OCI-LY7 (cell line): ENCODE measurements around the gene SPATA2. TPM values are rescaled to one million over a fixed set of nuclear protein-coding genes. Genes with fewer than 3 reads are reported as not detected.

ENCODE experiments used
- BruUV-seq: library from RNA; stranded (reverse); fragments of 400-500 nt; replicated peaks from 2 replicates; lab custom pipeline; 2021; lab: Mats Ljungman, UMichigan
- CTCF ChIA-PET: fragments of 300-600 bp; sonication (Branson Sonifier 250); formaldehyde crosslinking; loops from one replicate; lab custom pipeline; 2022; ENCODE audit warnings: antibody characterized with exemption; ENCODE audit not compliant: unreplicated experiment; lab: Charles Lee
- POLR2A ChIA-PET: fragments of 300-600 bp; sonication (Branson Sonifier 250); formaldehyde crosslinking; loops from one replicate; lab custom pipeline; 2022; ENCODE audit warnings: antibody characterized with exemption; lab: Charles Lee
- DNase-seq: peaks from one replicate; pipeline ENCODE4 v3.0.0-alpha.2; 2015; ENCODE audit warnings: low spot score
- H2AFZ ChIP-seq: fragments of 200-600 bp; sonication (generic), shearing (Covaris generic); 2 replicates; pipeline ENCODE4 v1.6.1; 2014; ENCODE audit warnings: mild to moderate bottlenecking, antibody characterized with exemption, low read length, moderate library complexity
- H3K27ac ChIP-seq: fragments of 200-600 bp; sonication (generic); 2 replicates; pipeline ENCODE4 v1.5.1; 2014; ENCODE audit warnings: mixed run types, low read depth, mild to moderate bottlenecking, moderate library complexity, low read length, inconsistent platforms; ENCODE audit not compliant: poor library complexity, severe bottlenecking
- H3K36me3 ChIP-seq: fragments of 200-600 bp; sonication (generic); 2 replicates; pipeline ENCODE4 v1.6.1; 2014; ENCODE audit warnings: mild to moderate bottlenecking, antibody characterized with exemption, low read length, moderate library complexity, mixed read lengths; ENCODE audit not compliant: insufficient read depth
- H3K4me1 ChIP-seq: fragments of 200-600 bp; sonication (generic); 2 replicates; pipeline ENCODE4 v1.5.1; 2014; ENCODE audit warnings: mild to moderate bottlenecking, low read length; ENCODE audit not compliant: insufficient read depth, poor library complexity, severe bottlenecking
- H3K4me2 ChIP-seq: fragments of 200-600 bp; sonication (generic); 2 replicates; pipeline ENCODE4 v1.6.1; 2014; ENCODE audit warnings: mild to moderate bottlenecking, low read length
- H3K4me3 ChIP-seq: fragments of 200-600 bp; sonication (generic); 2 replicates; pipeline ENCODE4 v1.5.1; 2014; ENCODE audit warnings: mild to moderate bottlenecking, low read depth, low read length; ENCODE audit not compliant: poor library complexity, severe bottlenecking
- H3K79me2 ChIP-seq: fragments of 200-600 bp; sonication (generic); 2 replicates; pipeline ENCODE4 v1.6.1; 2016; ENCODE audit warnings: low read depth, mild to moderate bottlenecking, low read length, moderate library complexity, mixed read lengths; ENCODE audit not compliant: insufficient read depth
- H3K9me2 ChIP-seq: fragments of 200-600 bp; sonication (generic); 2 replicates; pipeline ENCODE4 v1.6.1; 2016; ENCODE audit warnings: mild to moderate bottlenecking, low read length, mixed read lengths; ENCODE audit not compliant: insufficient read depth
- H3K9me3 ChIP-seq: fragments of 200-600 bp; sonication (generic); 2 replicates; pipeline ENCODE4 v1.6.1; 2014; ENCODE audit warnings: mild to moderate bottlenecking, mixed run types, low read length, mixed read lengths
- H4K20me1 ChIP-seq: fragments of 200-600 bp; sonication (generic); 2 replicates; pipeline ENCODE4 v1.6.1; 2014; ENCODE audit warnings: mild to moderate bottlenecking, antibody characterized with exemption, low read length, moderate library complexity, mixed read lengths; ENCODE audit not compliant: insufficient read depth
- CTCF ChIP-seq: fragments of 200-600 bp; sonication (generic); conservative IDR thresholded peaks from 2 replicates; pipeline ENCODE4 v1.5.1; 2014; ENCODE audit warnings: mild to moderate bottlenecking, antibody characterized with exemption, low read length, moderate library complexity, mixed read lengths
- EZH2phosphoT487 ChIP-seq: fragments of 200-600 bp; sonication (generic); IDR thresholded peaks from 2 replicates; pipeline ENCODE4 v1.6.1; 2018; ENCODE audit warnings: low read depth, borderline replicate concordance, mild to moderate bottlenecking, mixed run types, antibody characterized with exemption, low read length, moderate library complexity, mixed read lengths
- intact Hi-C: fragments of 100-400 bp; cut with micrococcal nuclease; formaldehyde crosslinking; loops from one replicate; pipeline ENCODE4 v1.10.0; 2022; ENCODE audit not compliant: unreplicated experiment
- total RNA-seq, 2 experiments: library from RNA; depleted of rRNA in 1 of 2; stranded (reverse); fragments of >200 nt in 1 of 2; shearing (Covaris generic) in 1 of 2; gene quantifications; 2 replicates each; pipeline ENCODE4 v1.2.3, GENCODE V29; 2014 to 2022

SPATA2 gene
- total RNA-seq, 2 experiments from 2014 or later = 3.9 to 8.1 TPM

- Histone ChIP-seq H3K9me2 (no peaks in the 10 kb centered on the region), H3K4me1 (no peaks in the 10 kb centered on the region), H3K4me3 (no peak overlapping the region), H2AFZ (no peak overlapping the region), H3K9me3 (no peaks in the 10 kb centered on the region), H3K79me2 (no peaks in the 10 kb centered on the region), H3K4me2 (no peak overlapping the region), H3K36me3 (peaks cover 94% of the 10 kb centered on the region), H4K20me1 (no peaks in the 10 kb centered on the region), H3K27ac (no peak overlapping the region)
- DNase-seq = no peak
- no TSS peak for BruUV-seq
- CTCF ChIA-PET = no interaction called here
- no peak for TF ChIP-seq CTCF
- TF ChIP-seq EZH2phosphoT487 = no peak
- intact Hi-C loops = no loop called here
- POLR2A ChIA-PET = interaction anchor here (1.4 kb wide), 1 partner anchor 13 kb away, joined by 3 read pairs; no protein-coding TSS in a partner anchor
These were observed 35.8 kb upstream of the SPATA2 start for GRCh38 chr20:49951151-49951550.

GRCh38 chr20:49948809-49949507, 33.6 kb upstream of the SPATA2 start:
- BruUV-seq = no TSS peak
- intact Hi-C loops = no loop called here
- Histone ChIP-seq H3K79me2 (no peaks in the 10 kb centered on the region), H4K20me1 (no peaks in the 10 kb centered on the region), H2AFZ (no peak overlapping the region), H3K4me2 (no peak overlapping the region), H3K4me3 (no peak overlapping the region), H3K9me2 (no peaks in the 10 kb centered on the region), H3K9me3 (no peaks in the 10 kb centered on the region), H3K36me3 (peaks cover 98% of the 10 kb centered on the region), H3K4me1 (no peaks in the 10 kb centered on the region), H3K27ac (no peak overlapping the region)
- no peak for TF ChIP-seq CTCF
- no peak for TF ChIP-seq EZH2phosphoT487
- POLR2A ChIA-PET = interaction anchor here (0.7 kb wide), 1 partner anchor 23 kb away, joined by 4 read pairs; no protein-coding TSS in a partner anchor
- CTCF ChIA-PET = no interaction called here
- no peak for DNase-seq

- no peak for DNase-seq
- no TSS peak for BruUV-seq
- ChIA-PET CTCF (no interaction called here), POLR2A (no interaction called here)
- Histone ChIP-seq H3K4me2 (no peak overlapping the region), H4K20me1 (no peaks in the 10 kb centered on the region), H3K9me3 (no peaks in the 10 kb centered on the region), H3K36me3 (peaks cover 95% of the 10 kb centered on the region), H3K79me2 (peaks cover 3% of the 10 kb centered on the region; the same call in 1 of the 2 replicates), H3K27ac (no peak overlapping the region), H2AFZ (no peak overlapping the region), H3K4me3 (no peak overlapping the region), H3K4me1 (no peaks in the 10 kb centered on the region), H3K9me2 (no peaks in the 10 kb centered on the region)
- intact Hi-C loops = no loop called here
- TF ChIP-seq EZH2phosphoT487 (no peak), CTCF (no peak)
These were observed 32.8 kb upstream of the SPATA2 start for GRCh38 chr20:49948178-49948577.
